GM12875 (cell line): ENCODE data around the gene BMI1.

ENCODE experiments used
- H3K4me3 ChIP-seq: one replicate; pipeline ENCODE4 v1.5.1; 2011; ENCODE audit warnings: low read depth, low read length, control low read depth
- CTCF ChIP-seq: IDR thresholded peaks from 2 replicates; pipeline ENCODE4 v1.5.1; 2011; ENCODE audit warnings: low read depth, mild to moderate bottlenecking, control low read depth, inconsistent platforms, low read length, moderate library complexity, borderline replicate concordance; ENCODE audit not compliant: insufficient read depth

BMI1 gene

GRCh38 chr10:22340329-22341189, 19.7 kb downstream of the BMI1 start:
- no peak for TF ChIP-seq CTCF
- peak overlapping the region; percentile 71 for H3K4me3 ChIP-seq

GRCh38 chr10:22341190-22341925, 20.5 kb downstream of the BMI1 start:
- TF ChIP-seq CTCF = no peak

GRCh38 chr10:22341926-22342196, 21.0 kb downstream of the BMI1 start:
- TF ChIP-seq CTCF = no peak
- H3K4me3 ChIP-seq = no peak overlapping the region

More at GRCh38 chr10:22341190-22341925, 20.5 kb downstream of the BMI1 start:
- peak overlapping the region; percentile 71 for H3K4me3 ChIP-seq

GRCh38 chr10:22342421-22342820, 21.5 kb downstream of the BMI1 start:
- H3K4me3 ChIP-seq = no peak overlapping the region
- TF ChIP-seq CTCF = no peak

GRCh38 chr10:22343731-22344130, 22.8 kb downstream of the BMI1 start:
- no peak overlapping the region for H3K4me3 ChIP-seq
- no peak for TF ChIP-seq CTCF

GRCh38 chr10:22344249-22344648, 23.4 kb downstream of the BMI1 start:
- no peak for TF ChIP-seq CTCF
- no peak overlapping the region for H3K4me3 ChIP-seq
